ENCODE results near the gene FAM114A2.
A peak's percentile ranks its signal among the peaks of the same experiment; 100 is the strongest.

DNA sequence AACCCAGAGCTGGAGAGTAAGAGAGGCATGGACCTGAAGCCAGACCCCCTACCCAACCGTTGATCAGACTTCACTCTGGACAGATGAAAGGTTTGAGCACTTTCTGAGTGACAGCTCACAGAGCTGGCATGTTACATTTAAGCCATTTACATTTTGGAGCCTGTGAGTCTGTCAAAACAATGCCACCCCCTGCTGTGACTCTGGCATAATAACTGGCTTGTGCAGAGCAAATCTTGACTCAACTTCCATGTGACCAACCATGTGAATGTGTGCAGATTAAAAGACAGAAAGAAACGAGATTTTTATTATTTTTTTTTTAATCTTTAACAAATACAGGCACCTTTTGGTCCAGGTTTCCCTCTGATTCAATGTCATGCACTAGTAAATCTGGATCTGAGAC lies 48.5 kb upstream of the FAM114A2 start:
- TF ChIP-seq POLR2AphosphoS5 (IDR thresholded peaks at IDR 0.05) (peak; percentile 96), EP300 (conservative IDR thresholded peaks at IDR 0.05; ENCODE audit: poor library complexity, severe bottlenecking) (peak; percentile 98), SMC3 (conservative IDR thresholded peaks at IDR 0.05; ENCODE audit: poor library complexity) (no peak), EZH2 (IDR thresholded peaks at IDR 0.05; ENCODE audit: borderline replicate concordance, insufficient read depth, low read length, poor library complexity, severe bottlenecking) (no peak)
- TF ChIP-seq, protein P1, sequence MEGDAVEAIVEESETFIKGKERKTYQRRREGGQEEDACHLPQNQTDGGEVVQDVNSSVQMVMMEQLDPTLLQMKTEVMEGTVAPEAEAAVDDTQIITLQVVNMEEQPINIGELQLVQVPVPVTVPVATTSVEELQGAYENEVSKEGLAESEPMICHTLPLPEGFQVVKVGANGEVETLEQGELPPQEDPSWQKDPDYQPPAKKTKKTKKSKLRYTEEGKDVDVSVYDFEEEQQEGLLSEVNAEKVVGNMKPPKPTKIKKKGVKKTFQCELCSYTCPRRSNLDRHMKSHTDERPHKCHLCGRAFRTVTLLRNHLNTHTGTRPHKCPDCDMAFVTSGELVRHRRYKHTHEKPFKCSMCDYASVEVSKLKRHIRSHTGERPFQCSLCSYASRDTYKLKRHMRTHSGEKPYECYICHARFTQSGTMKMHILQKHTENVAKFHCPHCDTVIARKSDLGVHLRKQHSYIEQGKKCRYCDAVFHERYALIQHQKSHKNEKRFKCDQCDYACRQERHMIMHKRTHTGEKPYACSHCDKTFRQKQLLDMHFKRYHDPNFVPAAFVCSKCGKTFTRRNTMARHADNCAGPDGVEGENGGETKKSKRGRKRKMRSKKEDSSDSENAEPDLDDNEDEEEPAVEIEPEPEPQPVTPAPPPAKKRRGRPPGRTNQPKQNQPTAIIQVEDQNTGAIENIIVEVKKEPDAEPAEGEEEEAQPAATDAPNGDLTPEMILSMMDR (IDR thresholded peaks at IDR 0.05; ENCODE audit: poor library complexity, severe bottlenecking): no peak
